PC-9 (cell line): ENCODE data around the gene CSNK2A1.

Source experiments
- CTCF ChIP-seq: fragments of 200-600 bp; sonication (generic); conservative IDR thresholded peaks from 2 replicates; pipeline ENCODE4 v1.6.1; 2017; ENCODE audit warnings: mixed run types, antibody characterized with exemption, mild to moderate bottlenecking, moderate library complexity
- EZH2 ChIP-seq: fragments of 200-600 bp; sonication (generic); IDR thresholded peaks from 2 replicates; pipeline ENCODE4 v1.8.0; 2017; ENCODE audit warnings: antibody characterized with exemption, low read depth

GRCh38 chr20:558117-558516 is 14.5 kb upstream of the CSNK2A1 start:
- TF ChIP-seq CTCF, result no peak
- no peak for TF ChIP-seq EZH2
